ENCODE data around the gene TEF. TPM values are rescaled to one million over a fixed set of nuclear protein-coding genes. Genes with fewer than 3 reads are reported as not detected.
A peak's percentile ranks its signal among the peaks of the same experiment; 100 is the strongest.

TEF gene
- total RNA-seq, 1 donor = 17.4 TPM

- no peak for TF ChIP-seq CTCF (IDR thresholded peaks at IDR 0.05; ENCODE audit: extremely low read depth, low read depth, low read length)
- Histone ChIP-seq H3K36me3 (ENCODE audit: insufficient read depth, low read length) (no peaks in the 10 kb centered on the region), H3K4me2 (ENCODE audit: insufficient read depth, low read length) (peak overlapping the region; percentile 94), H3K27ac (ENCODE audit: low read depth, low read length) (peak overlapping the region; percentile 98), H3K79me2 (ENCODE audit: insufficient read depth, low read length) (peaks cover 33% of the 10 kb centered on the region), H3K4me3 (ENCODE audit: insufficient read depth, low read length) (peak overlapping the region; percentile 88), H3K27me3 (ENCODE audit: insufficient read depth, low read length) (no peaks in the 10 kb centered on the region), H4K20me1 (ENCODE audit: insufficient read depth, low read length) (peaks cover 20% of the 10 kb centered on the region), H3K9me3 (ENCODE audit: low read depth, low read length) (no peaks in the 10 kb centered on the region), H3K4me1 (ENCODE audit: insufficient read depth, low read length) (peaks cover 12% of the 10 kb centered on the region), H2AFZ (ENCODE audit: low read length) (peak overlapping the region; percentile 92)
- DNase-seq (ENCODE audit: insufficient read length, low spot score, missing footprints) = peak; percentile 98
Observed at GRCh38 chr22:41448189-41448808, 66.6 kb downstream of the TEF start.

Small RNA genes lying within 50 kb of the gene (small RNA-seq; reads per million reads assigned to genes)
- not detected for gene RNU6-495P

Other genes with a start within 250 kb of the TEF start
- gene L3MBTL2, start 176.6 kb upstream of the TEF start, total RNA-seq = 21.5 and 22.8 TPM in 2 replicates
- gene CHADL, start 141.0 kb upstream of the TEF start, total RNA-seq = 1.1 and 1.2 TPM in 2 replicates
- gene RANGAP1, start 95.8 kb upstream of the TEF start, total RNA-seq = 29.8 and 31.8 TPM in 2 replicates
- gene ZC3H7B, start 80.4 kb upstream of the TEF start, total RNA-seq = 43.6 and 53.6 TPM in 2 replicates
- 28.0 and 29.0 TPM in 2 replicates for gene TOB2, start 64.9 kb downstream of the TEF start, total RNA-seq
- 27.7 and 38.4 TPM in 2 replicates for gene PHF5A, start 86.8 kb downstream of the TEF start, total RNA-seq
- 57.9 and 60.4 TPM in 2 replicates for gene ACO2, start 87.2 kb downstream of the TEF start, total RNA-seq
- 26.2 and 27.9 TPM in 2 replicates for gene POLR3H, start 162.5 kb downstream of the TEF start, total RNA-seq
- 0.88 and 1.1 TPM in 2 replicates for gene CSDC2, start 179.1 kb downstream of the TEF start, total RNA-seq
- 15.6 and 18.9 TPM in 2 replicates for gene PMM1, start 207.9 kb downstream of the TEF start, total RNA-seq
- 16.3 and 18.3 TPM in 2 replicates for gene DESI1, start 239.1 kb downstream of the TEF start, total RNA-seq
- gene XRCC6, start 239.4 kb downstream of the TEF start, total RNA-seq = 247 and 251 TPM in 2 replicates